Peyer's patch (tissue), 4 donors: ENCODE data around the gene PLCE1. TPM values are rescaled to one million over a fixed set of nuclear protein-coding genes. Genes with fewer than 3 reads are reported as not detected.

Source experiments
- DNase-seq, 3 donors: peaks; one replicate each; pipeline ENCODE4 v3.0.0-alpha.2; 2017 to 2019
- H3K27ac ChIP-seq, 4 donors: fragments of 200-600 bp; sonication (generic); one replicate each; pipeline ENCODE4 v1.5.1; 2016 to 2019
- H3K27me3 ChIP-seq, 2 donors: fragments of 200-600 bp; sonication (generic); one replicate each; pipeline ENCODE4 v1.5.1; 2019
- H3K36me3 ChIP-seq, 3 donors: fragments of 200-600 bp; sonication (generic); one replicate each; pipeline ENCODE4 v1.5.1; 2016 to 2019
- H3K4me1 ChIP-seq, 4 donors: fragments of 200-600 bp; sonication (generic); one replicate each; pipeline ENCODE4 v1.5.1; 2016 to 2019
- H3K4me3 ChIP-seq, 4 donors: fragments of 200-600 bp; sonication (generic); 1 replicate in 3 of 4; 2 replicates in 1 of 4; pipeline ENCODE4 v1.5.1; 2016 to 2019; ENCODE audit warnings: mild to moderate bottlenecking in 1 of 4
- H3K9me3 ChIP-seq, 4 donors: fragments of 200-600 bp; sonication (generic); one replicate each; pipeline ENCODE4 v1.5.1; 2016 to 2019; ENCODE audit warnings: mild to moderate bottlenecking in 1 of 4
- POLR2A ChIP-seq, 2 donors: fragments of 450-650 bp; IDR thresholded peaks; one replicate each; pipeline ENCODE4 v1.5.1; 2017; ENCODE audit warnings: antibody characterized with exemption in 2 of 2, mild to moderate bottlenecking in 2 of 2, moderate library complexity in 2 of 2
- total RNA-seq, 4 donors: library from RNA; depleted of rRNA; stranded (reverse); fragments of >200 nt; gene quantifications; one replicate each; pipeline ENCODE4 v1.1.0, GENCODE V29; 2016
- TF ChIP-seq, protein P1 (sequence below), 6 experiments: fragments of 450-650 bp in 4 of 6; fragments of 200-600 bp in 2 of 6; sonication (generic) in 1 of 6; IDR thresholded peaks; one replicate each; pipeline ENCODE4 v1.5.1; 2017 to 2019; ENCODE audit warnings: antibody characterized with exemption in 6 of 6, mild to moderate bottlenecking in 3 of 6, moderate library complexity in 1 of 6

PLCE1 gene
- total RNA-seq, 4 donors from 2014 or later = 15.4 to 42.9 (median 33.5) TPM

GRCh38 chr10:93995182-93995581 lies 1.5 kb downstream of the PLCE1 start:
- Histone ChIP-seq H3K9me3 (no peaks in the 10 kb centered on the region), H3K4me1 (peaks cover 0 to 21% (median 0%) of the 10 kb centered on the region in 4 donors), H3K27ac (no peak overlapping the region), H3K36me3 (no peaks in the 10 kb centered on the region), H3K4me3 (peak overlapping the region in 2 of 4 donors; percentile 58 to 67), H3K27me3 (no peaks in the 10 kb centered on the region)
- no peak for DNase-seq
- TF ChIP-seq POLR2A (IDR thresholded peaks at IDR 0.05) = no peak
- TF ChIP-seq, protein P1, sequence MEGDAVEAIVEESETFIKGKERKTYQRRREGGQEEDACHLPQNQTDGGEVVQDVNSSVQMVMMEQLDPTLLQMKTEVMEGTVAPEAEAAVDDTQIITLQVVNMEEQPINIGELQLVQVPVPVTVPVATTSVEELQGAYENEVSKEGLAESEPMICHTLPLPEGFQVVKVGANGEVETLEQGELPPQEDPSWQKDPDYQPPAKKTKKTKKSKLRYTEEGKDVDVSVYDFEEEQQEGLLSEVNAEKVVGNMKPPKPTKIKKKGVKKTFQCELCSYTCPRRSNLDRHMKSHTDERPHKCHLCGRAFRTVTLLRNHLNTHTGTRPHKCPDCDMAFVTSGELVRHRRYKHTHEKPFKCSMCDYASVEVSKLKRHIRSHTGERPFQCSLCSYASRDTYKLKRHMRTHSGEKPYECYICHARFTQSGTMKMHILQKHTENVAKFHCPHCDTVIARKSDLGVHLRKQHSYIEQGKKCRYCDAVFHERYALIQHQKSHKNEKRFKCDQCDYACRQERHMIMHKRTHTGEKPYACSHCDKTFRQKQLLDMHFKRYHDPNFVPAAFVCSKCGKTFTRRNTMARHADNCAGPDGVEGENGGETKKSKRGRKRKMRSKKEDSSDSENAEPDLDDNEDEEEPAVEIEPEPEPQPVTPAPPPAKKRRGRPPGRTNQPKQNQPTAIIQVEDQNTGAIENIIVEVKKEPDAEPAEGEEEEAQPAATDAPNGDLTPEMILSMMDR (IDR thresholded peaks at IDR 0.05) = no peak

GRCh38 chr10:93995598-93996271 lies 2.0 kb downstream of the PLCE1 start:
- TF ChIP-seq, protein P1 (IDR thresholded peaks at IDR 0.05) = no peak
- no peak for TF ChIP-seq POLR2A (IDR thresholded peaks at IDR 0.05)
- H3K4me1 ChIP-seq = peaks cover 0 to 21% (median 0%) of the 10 kb centered on the region in 4 donors
- H3K27ac ChIP-seq = no peak overlapping the region
- no peaks in the 10 kb centered on the region for H3K36me3 ChIP-seq
- DNase-seq = no peak
- no peaks in the 10 kb centered on the region for H3K27me3 ChIP-seq
- H3K9me3 ChIP-seq = no peaks in the 10 kb centered on the region
- H3K4me3 ChIP-seq = peak overlapping the region in 2 of 4 donors; percentile 5 to 67

DNA sequence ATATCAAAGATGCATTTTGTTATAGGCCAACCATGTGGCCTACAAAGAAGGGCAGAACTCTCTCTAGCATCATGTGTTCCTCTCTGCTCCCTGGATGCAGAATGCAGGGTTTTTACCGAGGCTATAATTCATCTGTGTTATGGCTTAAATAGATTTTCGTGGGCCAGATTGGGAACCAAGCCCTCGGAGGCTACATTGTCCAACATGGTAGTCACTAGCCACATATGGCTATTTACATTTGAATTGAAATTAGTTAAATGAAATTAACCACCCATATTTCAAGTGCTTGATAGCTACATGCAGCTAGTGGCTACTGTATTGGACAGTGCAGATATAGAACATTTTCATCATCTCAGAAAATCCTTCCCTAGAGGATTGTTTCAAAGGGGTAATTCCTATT lies 2.8 kb downstream of the PLCE1 start:
- TF ChIP-seq POLR2A (IDR thresholded peaks at IDR 0.05) = no peak
- TF ChIP-seq, protein P1 (IDR thresholded peaks at IDR 0.05) = no peak
- H3K27ac ChIP-seq = no peak overlapping the region
- peaks cover 0 to 21% (median 0%) of the 10 kb centered on the region in 4 donors for H3K4me1 ChIP-seq

DNA sequence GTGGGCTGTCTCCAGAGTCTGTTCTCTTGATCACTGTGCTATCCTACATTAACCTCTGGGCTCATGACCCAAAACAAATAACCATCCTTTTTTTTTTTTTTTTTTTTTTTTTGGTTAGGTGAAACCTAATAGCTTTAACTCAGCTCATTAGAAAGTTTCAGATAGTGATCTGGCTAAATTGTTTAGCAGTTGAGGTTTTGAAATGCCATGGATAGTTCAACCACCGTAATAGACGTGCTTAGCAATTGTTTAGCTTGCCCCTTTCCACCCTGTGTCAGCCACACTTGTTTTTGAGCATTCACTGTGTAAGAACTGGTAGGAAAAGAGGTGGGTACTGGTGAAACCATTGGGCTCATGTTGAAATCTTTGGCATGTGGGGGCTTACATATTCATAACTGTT lies 3.8 kb downstream of the PLCE1 start:
- Histone ChIP-seq H3K4me3 (no peak overlapping the region), H3K27ac (no peak overlapping the region), H3K4me1 (peaks cover 0 to 18% (median 0%) of the 10 kb centered on the region in 4 donors), H3K27me3 (no peaks in the 10 kb centered on the region), H3K36me3 (no peaks in the 10 kb centered on the region), H3K9me3 (no peaks in the 10 kb centered on the region)
- no peak for TF ChIP-seq POLR2A (IDR thresholded peaks at IDR 0.05)
- TF ChIP-seq, protein P1 (IDR thresholded peaks at IDR 0.05) = no peak
- DNase-seq = no peak

More for the DNA sequence above, 2.8 kb downstream of the PLCE1 start:
- no peak for DNase-seq
- Histone ChIP-seq H3K27me3 (no peaks in the 10 kb centered on the region), H3K36me3 (no peaks in the 10 kb centered on the region), H3K9me3 (no peaks in the 10 kb centered on the region), H3K4me3 (no peak overlapping the region)

DNA sequence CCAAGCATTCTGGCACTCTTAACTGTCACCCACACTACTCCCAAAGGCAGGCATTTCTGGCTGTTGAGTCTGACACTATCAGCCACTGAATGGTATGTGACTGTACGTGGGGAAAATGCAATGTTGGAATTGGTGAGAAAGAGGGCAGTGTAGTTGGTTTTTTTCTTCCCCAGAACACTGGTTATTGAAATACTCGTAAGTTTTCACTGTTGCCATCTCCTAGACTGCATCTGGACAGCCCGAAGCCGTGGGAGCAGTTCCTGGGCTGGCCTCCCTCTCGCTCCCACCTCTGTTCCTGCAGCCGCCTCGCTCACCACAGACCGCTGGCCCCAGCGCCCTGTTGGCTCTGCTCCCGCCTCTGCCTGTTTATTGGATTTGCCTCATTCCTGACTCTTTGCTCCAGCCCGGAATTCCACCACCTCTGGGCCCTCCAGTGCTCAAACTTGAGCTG lies 5.7 kb downstream of the PLCE1 start:
- no peaks in the 10 kb centered on the region for H3K27me3 ChIP-seq
- peak overlapping the region in 1 of 4 donors; percentile 5 for H3K27ac ChIP-seq
- peaks cover 0 to 9% (median 0%) of the 10 kb centered on the region in 4 donors for H3K4me1 ChIP-seq
- H3K36me3 ChIP-seq = no peaks in the 10 kb centered on the region
- no peak overlapping the region for H3K4me3 ChIP-seq
- TF ChIP-seq, protein P1 (IDR thresholded peaks at IDR 0.05) = no peak
- TF ChIP-seq POLR2A (IDR thresholded peaks at IDR 0.05) = no peak
- no peaks in the 10 kb centered on the region for H3K9me3 ChIP-seq
- peak in 1 of 3 donors; percentile 57 for DNase-seq
